ENCODE results near the gene ZBTB26.
A peak's percentile ranks its signal among the peaks of the same experiment; 100 is the strongest.
"Not testable (repeated sequence)": the region's sequence is repeated elsewhere in the genome, so short reads cannot be mapped to it uniquely, and the experiment has no call there.

Gene ZBTB26

DNA sequence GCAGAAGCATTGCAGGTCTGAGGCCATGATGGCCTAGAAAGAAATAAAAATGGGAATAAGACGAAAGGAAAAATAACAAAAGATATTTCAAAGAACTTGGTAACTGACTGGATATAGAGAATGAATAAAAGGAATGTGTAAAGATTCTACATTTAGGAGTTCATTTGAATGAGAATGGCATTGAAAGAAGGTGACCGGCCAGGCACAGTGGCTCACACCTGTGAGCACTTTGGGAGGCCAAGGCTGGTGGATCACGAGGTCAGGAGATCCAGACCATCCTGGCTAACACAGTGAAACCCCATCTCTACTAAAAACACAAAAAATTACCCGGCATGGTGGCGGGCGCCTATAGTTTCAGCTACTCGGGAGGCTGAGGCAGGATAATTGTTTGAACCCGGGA is 8.6 kb downstream of the ZBTB26 start:
- DNase-seq: no peak

DNA sequence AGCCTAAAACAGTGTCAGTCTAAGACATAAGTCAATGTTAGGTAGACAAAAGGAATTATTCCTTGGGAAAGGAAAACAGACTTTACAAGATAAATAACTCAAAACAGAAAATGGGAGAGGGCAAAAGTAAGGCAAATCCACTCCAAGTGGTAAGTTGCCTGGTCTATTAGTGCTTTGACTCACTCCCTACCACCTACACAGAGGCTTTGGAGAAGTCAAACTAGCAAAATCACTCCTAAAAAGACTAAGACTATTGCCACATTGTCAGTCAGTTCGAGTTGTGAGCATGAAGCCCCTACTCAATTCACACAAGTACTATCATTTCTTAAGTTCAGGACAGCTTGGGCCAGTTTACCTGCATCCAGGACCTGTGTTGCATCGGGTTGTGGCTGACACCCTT is 13.0 kb downstream of the ZBTB26 start:
- DNase-seq: no peak

DNA sequence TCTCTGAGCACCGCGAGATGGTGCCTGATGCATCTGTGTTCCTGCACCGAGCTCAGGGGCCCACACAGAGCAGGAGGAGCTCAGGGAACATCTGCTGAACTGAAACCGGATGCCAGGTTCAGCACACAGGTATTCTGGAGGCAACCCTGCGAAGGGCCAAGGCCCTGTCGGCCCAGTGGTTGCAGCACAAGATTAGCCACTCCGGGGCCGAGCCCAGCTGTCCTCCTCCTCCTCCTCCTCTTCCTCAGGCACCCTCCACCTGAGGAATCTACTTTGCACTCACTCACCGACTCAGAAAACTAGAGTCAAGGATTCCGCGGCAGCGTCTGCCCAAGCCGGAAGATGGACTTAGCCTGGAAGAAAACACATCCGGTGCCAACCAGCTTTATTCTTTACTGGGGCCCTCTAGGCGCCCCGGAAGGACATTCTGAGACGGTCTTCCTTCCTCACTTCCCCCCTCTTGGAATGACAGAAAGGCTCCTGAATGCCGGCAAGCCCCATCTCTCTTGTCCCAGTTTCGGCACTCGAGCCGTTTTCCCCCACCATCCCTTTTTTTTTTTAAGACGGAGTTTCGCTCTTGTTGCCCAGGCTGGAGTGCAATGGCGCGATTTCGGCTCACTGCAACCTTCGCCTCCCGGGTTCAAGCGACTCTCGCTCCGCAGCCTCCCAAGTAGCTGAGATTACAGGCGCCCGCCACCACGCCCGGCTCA is 18.2 kb downstream of the ZBTB26 start, which contains the start of gene ZBTB6:
ZBTB6 (minus strand) TSS at position 360 of the 710 bp plus-strand sequence. CDS start 1,251 bp downstream, outside the sequence.
- DNase-seq: peak; percentile 86

DNA sequence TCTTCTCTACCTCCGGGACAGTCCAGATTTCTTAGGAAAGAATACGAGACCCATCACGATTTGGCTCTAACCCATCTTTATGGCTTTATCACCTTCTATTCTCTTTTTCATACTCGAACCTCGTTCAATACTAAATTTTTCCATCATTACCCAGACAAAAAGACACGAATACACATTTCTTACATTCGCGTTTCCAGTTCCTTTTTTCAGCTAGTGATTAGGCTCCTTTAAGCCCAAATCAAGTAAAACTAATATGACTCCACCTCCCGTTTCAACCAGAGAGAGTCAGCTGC is 18.7 kb downstream of the ZBTB26 start:
- DNase-seq: no peak

DNA sequence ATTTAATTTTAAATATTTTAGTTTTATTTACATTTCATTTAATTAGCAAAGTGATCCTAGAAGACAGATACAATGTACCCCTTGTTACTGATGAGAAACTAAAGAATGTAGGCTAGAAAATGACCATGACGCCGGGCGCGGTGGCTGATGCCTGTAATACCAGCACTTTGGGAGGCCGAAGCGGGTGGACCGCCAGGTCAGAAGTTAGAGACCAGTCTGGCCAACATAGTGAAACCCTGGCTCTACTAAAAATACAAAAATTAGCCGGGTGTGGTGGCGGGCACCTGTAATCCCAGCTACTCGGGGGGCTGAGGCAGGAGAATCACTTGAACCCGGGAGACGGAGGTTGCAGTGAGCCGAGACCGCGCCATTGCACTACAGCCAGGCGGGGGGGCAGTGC is 25.2 kb downstream of the ZBTB26 start:
- not testable (repeated sequence) for DNase-seq

DNA sequence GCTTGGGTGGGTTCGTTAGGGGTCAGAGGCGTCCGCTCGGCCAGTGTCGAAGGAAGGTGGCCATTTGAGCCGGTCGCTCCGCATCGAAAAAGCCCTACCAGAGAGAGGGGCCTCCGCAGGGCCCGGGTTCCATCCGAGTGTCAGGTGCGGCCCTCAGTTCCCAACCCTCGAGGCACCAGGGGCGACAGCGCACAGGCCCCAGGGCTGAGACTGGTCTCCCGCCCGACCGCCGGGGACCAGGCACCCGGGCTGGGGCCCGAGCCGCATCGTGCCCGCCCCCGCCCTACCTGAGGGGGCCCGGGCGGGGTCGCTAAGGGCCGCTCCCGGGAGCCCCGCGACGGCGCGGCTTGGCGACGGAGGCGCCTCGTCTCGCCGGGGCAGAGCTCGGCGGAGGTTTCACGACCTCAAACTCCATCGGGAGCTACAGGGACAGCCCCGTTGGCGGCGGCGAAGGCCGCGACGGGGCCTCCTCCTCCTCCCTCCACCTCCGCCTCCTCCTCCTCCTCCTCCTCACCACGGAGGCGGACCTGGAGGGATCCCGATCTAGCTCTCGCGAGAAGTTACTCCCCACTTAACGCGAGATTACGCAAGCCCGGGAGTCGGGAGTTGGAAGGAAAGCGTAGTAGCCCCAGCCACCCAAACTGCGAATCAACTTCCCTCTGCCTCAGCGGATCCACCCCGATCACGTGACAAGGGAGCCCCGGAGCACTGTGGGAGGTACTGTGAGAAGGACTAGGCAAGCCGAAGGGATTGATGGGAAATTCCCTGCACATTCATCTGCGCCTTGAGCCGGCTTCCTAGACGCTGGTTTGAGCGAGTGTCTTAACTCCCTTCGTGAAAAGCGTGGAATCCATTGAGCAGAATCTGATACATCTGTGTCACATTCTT is 26.2 kb downstream of the ZBTB26 start, which contains the start of gene RC3H2:
RC3H2 (minus strand) TSS at position 537 of the 888 bp plus-strand sequence. CDS start 7,850 bp downstream, outside the sequence.
- peak; percentile 95 for DNase-seq

GRCh38 chr9:122904466-122904822 is 26.9 kb downstream of the ZBTB26 start:
- no peak for DNase-seq

GRCh38 chr9:122900791-122901190 is 30.5 kb downstream of the ZBTB26 start:
- DNase-seq: no peak

- DNase-seq: no peak
These were observed 33.3 kb downstream of the ZBTB26 start for GRCh38 chr9:122897969-122898368.

- no peak for DNase-seq
These were observed 42.8 kb downstream of the ZBTB26 start for GRCh38 chr9:122888480-122888879.

- DNase-seq: no peak
These were observed 48.2 kb downstream of the ZBTB26 start for GRCh38 chr9:122883125-122883524.

DNA sequence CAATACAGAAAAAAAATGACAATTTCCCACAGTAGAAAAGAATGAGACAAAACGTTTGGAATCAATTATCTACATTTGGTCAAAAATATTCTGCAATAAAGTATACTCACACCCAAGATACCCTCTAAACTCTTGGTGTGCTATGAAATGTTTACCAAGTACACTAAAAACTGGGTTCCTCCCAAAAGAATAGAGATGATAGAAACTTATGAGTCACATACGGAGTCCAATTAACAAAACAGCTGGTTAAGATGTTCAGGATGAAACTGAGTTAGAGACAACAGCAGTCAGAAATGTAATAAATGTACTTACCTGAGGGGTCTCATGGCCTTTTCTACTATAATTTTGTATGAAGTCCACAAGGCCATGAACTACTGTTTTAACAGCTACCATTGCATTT is 51.9 kb downstream of the ZBTB26 start:
- DNase-seq: no peak

- no peak for DNase-seq
These were observed 55.8 kb downstream of the ZBTB26 start for GRCh38 chr9:122875523-122875922.

DNA sequence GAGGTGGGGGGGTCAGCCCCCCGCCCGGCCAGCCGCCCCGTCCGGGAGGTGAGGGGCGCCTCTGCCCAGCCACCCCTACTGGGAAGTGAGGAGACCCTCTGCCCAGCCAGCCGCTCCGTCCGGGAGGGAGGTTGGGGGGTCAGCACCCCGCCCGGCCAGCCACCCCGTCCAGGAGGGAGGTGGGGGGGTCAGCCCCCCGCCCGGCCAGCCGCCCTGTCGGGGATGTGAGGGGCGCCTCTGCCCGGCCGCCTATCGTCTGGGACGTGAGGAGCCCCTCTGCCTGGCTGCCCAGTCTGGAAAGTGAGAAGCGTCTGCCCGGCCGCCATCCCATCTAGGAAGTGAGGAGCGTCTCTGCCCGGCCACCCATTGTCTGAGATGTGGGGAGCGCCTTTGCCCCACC is 64.0 kb downstream of the ZBTB26 start:
- DNase-seq: not testable (repeated sequence)

DNA sequence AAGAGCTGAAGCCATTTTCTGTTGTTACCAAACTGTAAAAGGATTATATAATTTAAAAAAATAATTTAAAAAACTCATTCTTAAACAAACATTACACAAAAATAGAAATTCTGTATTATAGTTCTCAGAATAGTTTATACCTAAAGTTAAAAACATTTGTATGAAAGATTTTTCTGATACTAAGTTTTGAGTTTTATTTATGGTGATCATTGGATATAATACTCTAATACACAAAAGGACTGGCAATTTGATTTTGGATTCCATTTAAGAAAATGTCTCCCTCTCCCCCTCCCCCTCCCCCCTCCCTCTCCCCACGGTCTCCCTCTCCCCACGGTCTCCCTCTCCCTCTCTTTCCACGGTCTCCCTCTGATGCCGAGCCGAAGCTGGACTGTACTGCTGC is 65.2 kb downstream of the ZBTB26 start:
- DNase-seq: no peak

Data from SHP77 treated with DMSO at 0.1 percent for 48 hours (cell line).